H9 (cell line): ENCODE data around the gene ZNF683. TPM values are rescaled to one million over a fixed set of nuclear protein-coding genes. Genes with fewer than 3 reads are reported as not detected.
A peak's percentile ranks its signal among the peaks of the same experiment; 100 is the strongest.

Source experiments
- DNase-seq: peaks from one replicate; pipeline ENCODE4 v3.0.0-alpha.2; 2017
- H2AFZ ChIP-seq: one replicate; pipeline ENCODE4 v1.6.1; 2013; ENCODE audit warnings: mild to moderate bottlenecking, low read length, control low read depth, moderate library complexity
- H2AK5ac ChIP-seq: 2 replicates; pipeline ENCODE4 v1.6.1; 2013; ENCODE audit warnings: low read length, control low read depth, mixed read lengths; ENCODE audit not compliant: insufficient read length
- H2BK120ac ChIP-seq: one replicate; pipeline ENCODE4 v1.6.1; 2013; ENCODE audit warnings: low read depth, mild to moderate bottlenecking, low read length, control low read depth, inconsistent platforms; ENCODE audit not compliant: poor library complexity, severe bottlenecking
- H2BK12ac ChIP-seq: 2 replicates; pipeline ENCODE4 v1.6.1; 2013; ENCODE audit warnings: low read length, control low read depth, mixed read lengths, low read depth; ENCODE audit not compliant: insufficient read length
- H2BK15ac ChIP-seq: 2 replicates; pipeline ENCODE4 v1.6.1; 2013; ENCODE audit warnings: low read depth, low read length, control low read depth
- H2BK20ac ChIP-seq: one replicate; pipeline ENCODE4 v1.6.1; 2013; ENCODE audit warnings: low read depth, mild to moderate bottlenecking, low read length, control low read depth, inconsistent platforms; ENCODE audit not compliant: poor library complexity, severe bottlenecking
- H2BK5ac ChIP-seq: 2 replicates; pipeline ENCODE4 v1.6.1; 2013; ENCODE audit warnings: low read length, control low read depth, mixed read lengths; ENCODE audit not compliant: insufficient read length
- H3K14ac ChIP-seq: 2 replicates; pipeline ENCODE4 v1.6.1; 2013; ENCODE audit warnings: low read length, control low read depth; ENCODE audit not compliant: insufficient read depth
- H3K18ac ChIP-seq: 2 replicates; pipeline ENCODE4 v1.6.1; 2013; ENCODE audit warnings: low read depth, mild to moderate bottlenecking, mixed read lengths, low read length, control low read depth; ENCODE audit not compliant: insufficient read length
- H3K23ac ChIP-seq: 2 replicates; pipeline ENCODE4 v1.6.1; 2013; ENCODE audit warnings: low read length, control low read depth, mixed read lengths, low read depth; ENCODE audit not compliant: insufficient read length
- H3K23me2 ChIP-seq: 2 replicates; pipeline ENCODE4 v1.6.1; 2013; ENCODE audit warnings: low read depth, mild to moderate bottlenecking, mixed read lengths, low read length, control low read depth; ENCODE audit not compliant: insufficient read length, poor library complexity, severe bottlenecking
- H3K27ac ChIP-seq: 2 replicates; pipeline ENCODE4 v1.5.1; 2013; ENCODE audit warnings: low read length, control low read depth, mixed read lengths, low read depth; ENCODE audit not compliant: insufficient read length
- H3K27me3 ChIP-seq: 2 replicates; pipeline ENCODE4 v1.6.1; 2013; ENCODE audit warnings: low read length, control low read depth, inconsistent platforms; ENCODE audit not compliant: insufficient read depth
- H3K4ac ChIP-seq: 2 replicates; pipeline ENCODE4 v1.6.1; 2013; ENCODE audit warnings: low read depth, mild to moderate bottlenecking, control low read depth, inconsistent platforms, low read length, moderate library complexity
- H3K4me1 ChIP-seq: 2 replicates; pipeline ENCODE4 v1.6.1; 2013; ENCODE audit warnings: low read length, control low read depth, inconsistent platforms; ENCODE audit not compliant: insufficient read depth
- H3K4me2 ChIP-seq: 2 replicates; pipeline ENCODE4 v1.6.1; 2013; ENCODE audit warnings: low read length, control low read depth, mixed read lengths; ENCODE audit not compliant: insufficient read length, insufficient read depth
- H3K56ac ChIP-seq: 2 replicates; pipeline ENCODE4 v1.6.1; 2013; ENCODE audit warnings: low read depth, mild to moderate bottlenecking, mixed read lengths, low read length, control low read depth; ENCODE audit not compliant: insufficient read length
- H3K79me1 ChIP-seq: 2 replicates; pipeline ENCODE4 v1.6.1; 2013; ENCODE audit warnings: low read depth, mild to moderate bottlenecking, moderate library complexity, low read length, control low read depth, inconsistent platforms; ENCODE audit not compliant: insufficient read depth, poor library complexity, severe bottlenecking
- H3K79me2 ChIP-seq: 2 replicates; pipeline ENCODE4 v1.6.1; 2013; ENCODE audit warnings: low read length, control low read depth, inconsistent platforms; ENCODE audit not compliant: insufficient read depth
- H3K9ac ChIP-seq: 2 replicates; pipeline ENCODE4 v1.6.1; 2013; ENCODE audit warnings: low read length, control low read depth, mixed read lengths; ENCODE audit not compliant: insufficient read length; ENCODE audit errors: extremely low read depth
- H3K9me3 ChIP-seq: one replicate; pipeline ENCODE4 v1.6.1; 2013; ENCODE audit warnings: low read depth, low read length, inconsistent platforms; ENCODE audit not compliant: control insufficient read depth
- H3T11ph ChIP-seq: one replicate; pipeline ENCODE4 v1.6.1; 2013; ENCODE audit warnings: mild to moderate bottlenecking, low read length, control low read depth, inconsistent platforms
- H4K20me1 ChIP-seq: one replicate; pipeline ENCODE4 v1.6.1; 2013; ENCODE audit not compliant: control insufficient read depth, insufficient read length, insufficient read depth
- H4K5ac ChIP-seq: 2 replicates; pipeline ENCODE4 v1.6.1; 2013; ENCODE audit warnings: low read depth, mild to moderate bottlenecking, mixed read lengths, low read length, control low read depth; ENCODE audit not compliant: insufficient read length
- H4K8ac ChIP-seq: replicated peaks from 2 replicates; pipeline ENCODE4 v1.6.1; 2013; ENCODE audit warnings: low read length, control low read depth, mixed read lengths, low read depth; ENCODE audit not compliant: insufficient read length
- H4K91ac ChIP-seq: 2 replicates; pipeline ENCODE4 v1.6.1; 2013; ENCODE audit warnings: low read depth, mild to moderate bottlenecking, moderate library complexity, mixed read lengths, low read length, control low read depth; ENCODE audit not compliant: insufficient read length
- H3K27ac Mint-ChIP-seq, 3 experiments: 2 replicates in 2 of 3; 3 replicates in 1 of 3; pipeline ENCODE4 v1.8.0; 2020 to 2021; ENCODE audit warnings: mixed read lengths in 3 of 3, mild to moderate bottlenecking in 1 of 3, moderate library complexity in 1 of 3
- H3K27me3 Mint-ChIP-seq: 2 replicates; pipeline ENCODE4 v1.8.0; 2021; ENCODE audit warnings: low read depth, mild to moderate bottlenecking, moderate library complexity, mixed read lengths
- H3K36me3 Mint-ChIP-seq, 3 experiments: 2 replicates in 2 of 3; 3 replicates in 1 of 3; pipeline ENCODE4 v1.8.0; 2020 to 2021; ENCODE audit warnings: low read depth in 3 of 3, mixed read lengths in 3 of 3; ENCODE audit not compliant: insufficient read depth in 1 of 3
- H3K4me1 Mint-ChIP-seq, 2 experiments: 2 replicates each; pipeline ENCODE4 v1.8.0; 2020; ENCODE audit warnings: mixed read lengths in 2 of 2
- H3K4me3 Mint-ChIP-seq, 2 experiments: 2 replicates in 1 of 2; 3 replicates in 1 of 2; pipeline ENCODE4 v1.8.0; 2020 to 2021; ENCODE audit warnings: mild to moderate bottlenecking in 2 of 2, mixed read lengths in 2 of 2, moderate library complexity in 1 of 2
- H3K9me3 Mint-ChIP-seq, 2 experiments: 2 replicates in 1 of 2; 3 replicates in 1 of 2; pipeline ENCODE4 v1.8.0; 2020; ENCODE audit warnings: mild to moderate bottlenecking in 2 of 2, mixed read lengths in 2 of 2, moderate library complexity in 1 of 2
- CTCF ChIP-seq: fragments of 200-600 bp; sonication (generic); conservative IDR thresholded peaks from 3 replicates; pipeline ENCODE4 v1.8.0; 2021; ENCODE audit warnings: antibody characterized with exemption, mild to moderate bottlenecking
- WGBS: extraction: QIAGEN DNeasy Blood & Tissue Kit; methylation state at CpG from one replicate; pipeline ENCODE4 v1.1.7; 2013; ENCODE audit warnings: missing lambda C conversion rate, low lambda C conversion rate, mixed read lengths; ENCODE audit not compliant: insufficient read length; ENCODE audit errors: extremely low coverage; 5-methylcytosine and 5-hydroxymethylcytosine counted together
- total RNA-seq: library from RNA; stranded (reverse); gene quantifications from 2 replicates; pipeline ENCODE4 v1.2.1, GENCODE V29; 2021

Gene ZNF683
- total RNA-seq, 1 experiment from 2014 or later: not detected

GRCh38 chr1:26354972-26355371 is 17.6 kb downstream of the ZNF683 start:
- H3K36me3 Mint-ChIP-seq: no peaks in the 10 kb centered on the region
- H4K5ac ChIP-seq: no peak overlapping the region
- H3K4me2 ChIP-seq: no peak overlapping the region
- no peaks in the 10 kb centered on the region; a peak in 1 of 5 replicates for H3K9me3 Mint-ChIP-seq
- no peak overlapping the region for H3K4ac ChIP-seq
- no peaks in the 10 kb centered on the region for H3K9me3 ChIP-seq
- H2BK120ac ChIP-seq: no peak overlapping the region
- no peak overlapping the region for H2BK12ac ChIP-seq
- H2BK20ac ChIP-seq: no peak overlapping the region
- H3K79me2 ChIP-seq: no peaks in the 10 kb centered on the region
- no peak overlapping the region for H3K56ac ChIP-seq
- no peak overlapping the region for H3K4me3 Mint-ChIP-seq
- H4K91ac ChIP-seq: no peak overlapping the region
- TF ChIP-seq CTCF: no peak
- no CpG with 5 or more reads among the region's 9 CpGs for WGBS
- no peak overlapping the region for H3K27ac Mint-ChIP-seq
- DNase-seq: peak; percentile 24
- H3K23ac ChIP-seq: no peak overlapping the region
- no peaks in the 10 kb centered on the region for H4K20me1 ChIP-seq
- no peak overlapping the region for H3K27ac ChIP-seq
- H3K27me3 Mint-ChIP-seq: peaks cover 18% of the 10 kb centered on the region
- no peak overlapping the region for H4K8ac ChIP-seq
- peaks cover 44 to 57% of the 10 kb centered on the region in 2 experiments for H3K4me1 Mint-ChIP-seq
- no peaks in the 10 kb centered on the region for H3K79me1 ChIP-seq
- H3K18ac ChIP-seq: no peak overlapping the region
- no peak overlapping the region for H2BK15ac ChIP-seq
- no peak overlapping the region for H3K14ac ChIP-seq
- H3K23me2 ChIP-seq: no peaks in the 10 kb centered on the region
- H3K9ac ChIP-seq: no peak overlapping the region
- no peak overlapping the region for H2AFZ ChIP-seq
- H3T11ph ChIP-seq: no peak overlapping the region
- no peaks in the 10 kb centered on the region for H3K27me3 ChIP-seq
- H3K4me1 ChIP-seq: peaks cover 5% of the 10 kb centered on the region
- no peak overlapping the region for H2BK5ac ChIP-seq
- no peak overlapping the region for H2AK5ac ChIP-seq
